DOHH2 (cell line): ENCODE data around the gene LVRN.

Experiments
- EZH2phosphoT487 ChIP-seq: fragments of 200-600 bp; sonication (generic); IDR thresholded peaks from 2 replicates; pipeline ENCODE4 v1.6.1; 2017; ENCODE audit warnings: borderline replicate concordance, mild to moderate bottlenecking, antibody characterized with exemption, low read length, moderate library complexity, mixed read lengths
- TF ChIP-seq, protein P1 (sequence below): fragments of 200-600 bp; sonication (generic); IDR thresholded peaks from one replicate; pipeline ENCODE4 v1.5.1; 2014; ENCODE audit warnings: antibody characterized with exemption, mild to moderate bottlenecking, low read depth, low read length; ENCODE audit not compliant: poor library complexity, severe bottlenecking

DNA sequence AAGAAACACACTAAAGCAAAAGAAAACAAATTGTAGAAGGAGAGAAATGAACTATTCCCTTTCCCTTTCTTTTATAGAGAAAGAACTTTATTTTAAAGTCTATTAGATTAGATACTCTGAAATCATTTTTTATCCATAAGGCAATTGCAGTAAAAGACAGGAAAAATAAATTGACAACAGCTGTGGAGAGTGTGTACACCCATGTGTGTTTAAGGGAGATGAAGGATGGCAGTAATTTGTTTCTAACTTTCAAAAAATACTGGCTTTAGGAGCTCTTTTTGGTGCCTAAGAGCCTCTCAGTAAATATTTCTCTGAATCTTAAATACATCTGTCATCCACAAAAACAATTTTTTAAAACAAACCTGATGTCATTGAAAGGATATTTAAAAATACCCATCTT is 51.7 kb downstream of the LVRN start:
- TF ChIP-seq, protein P1, sequence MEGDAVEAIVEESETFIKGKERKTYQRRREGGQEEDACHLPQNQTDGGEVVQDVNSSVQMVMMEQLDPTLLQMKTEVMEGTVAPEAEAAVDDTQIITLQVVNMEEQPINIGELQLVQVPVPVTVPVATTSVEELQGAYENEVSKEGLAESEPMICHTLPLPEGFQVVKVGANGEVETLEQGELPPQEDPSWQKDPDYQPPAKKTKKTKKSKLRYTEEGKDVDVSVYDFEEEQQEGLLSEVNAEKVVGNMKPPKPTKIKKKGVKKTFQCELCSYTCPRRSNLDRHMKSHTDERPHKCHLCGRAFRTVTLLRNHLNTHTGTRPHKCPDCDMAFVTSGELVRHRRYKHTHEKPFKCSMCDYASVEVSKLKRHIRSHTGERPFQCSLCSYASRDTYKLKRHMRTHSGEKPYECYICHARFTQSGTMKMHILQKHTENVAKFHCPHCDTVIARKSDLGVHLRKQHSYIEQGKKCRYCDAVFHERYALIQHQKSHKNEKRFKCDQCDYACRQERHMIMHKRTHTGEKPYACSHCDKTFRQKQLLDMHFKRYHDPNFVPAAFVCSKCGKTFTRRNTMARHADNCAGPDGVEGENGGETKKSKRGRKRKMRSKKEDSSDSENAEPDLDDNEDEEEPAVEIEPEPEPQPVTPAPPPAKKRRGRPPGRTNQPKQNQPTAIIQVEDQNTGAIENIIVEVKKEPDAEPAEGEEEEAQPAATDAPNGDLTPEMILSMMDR, result no peak
- TF ChIP-seq EZH2phosphoT487, result no peak
